ENCODE data around the gene BBC3. TPM values are rescaled to one million over a fixed set of nuclear protein-coding genes. Genes with fewer than 3 reads are reported as not detected.

Gene BBC3
- total and polyA plus RNA-seq, 5 donors = 2.1 to 4.3 (median 3.8) TPM

GRCh38 chr19:47210689-47211316, 20.2 kb downstream of the BBC3 start:
- ATAC-seq = peak; percentile 53 to 68
- DNase-seq = peak in 2 of 3 donors; percentile 61 to 83

GRCh38 chr19:47210180-47210490, 20.9 kb downstream of the BBC3 start:
- intact Hi-C loops (cut with DNase I) = loop anchor here in 3 of 4 donors (2.0 to 5.0 kb wide), 3 partner anchors 19 to 37 kb away; no protein-coding TSS in a partner anchor
- no peaks in the 10 kb centered on the region for H3K9me3 ChIP-seq (ENCODE audit: control insufficient read depth, low read length)
- ATAC-seq (no peak), DNase-seq (no peak)
- H3K4me1 ChIP-seq (ENCODE audit: control insufficient read depth, insufficient read depth, low read length) = no peaks in the 10 kb centered on the region
- H3K4me3 ChIP-seq (ENCODE audit: low read length) = no peak overlapping the region
- peak overlapping the region; percentile 67 for H3K27ac ChIP-seq (ENCODE audit: low read length)
- no peaks in the 10 kb centered on the region for H3K27me3 ChIP-seq (ENCODE audit: control insufficient read depth, insufficient read depth)

More at GRCh38 chr19:47210689-47211316, 20.2 kb downstream of the BBC3 start:
- H3K27ac ChIP-seq (ENCODE audit: low read length) = peak overlapping the region; percentile 67
- H3K9me3 ChIP-seq (ENCODE audit: control insufficient read depth, low read length) = no peaks in the 10 kb centered on the region
- 33% methylated on average over 19 of the region's 19 CpGs for WGBS
- H3K4me3 ChIP-seq (ENCODE audit: low read length) = no peak overlapping the region
- no peaks in the 10 kb centered on the region for H3K4me1 ChIP-seq (ENCODE audit: control insufficient read depth, insufficient read depth, low read length)
- H3K27me3 ChIP-seq (ENCODE audit: control insufficient read depth, insufficient read depth) = no peaks in the 10 kb centered on the region
- intact Hi-C loops (cut with DNase I) = loop anchor here in 3 of 4 donors (2.0 to 5.0 kb wide), 3 partner anchors 20 to 36 kb away; no protein-coding TSS in a partner anchor

GRCh38 chr19:47209319-47210179, 21.4 kb downstream of the BBC3 start:
- Histone ChIP-seq H3K27me3 (ENCODE audit: control insufficient read depth, insufficient read depth) (no peaks in the 10 kb centered on the region), H3K4me1 (ENCODE audit: control insufficient read depth, insufficient read depth, low read length) (no peaks in the 10 kb centered on the region), H3K4me3 (ENCODE audit: low read length) (no peak overlapping the region), H3K27ac (ENCODE audit: low read length) (peak overlapping the region; percentile 68), H3K9me3 (ENCODE audit: control insufficient read depth, low read length) (no peaks in the 10 kb centered on the region)
- 57% methylated on average over 13 of the region's 13 CpGs for WGBS
- intact Hi-C loops (cut with DNase I) = loop anchor here in 3 of 4 donors (2.0 to 10.0 kb wide), 4 partner anchors 19 to 55 kb away; no protein-coding TSS in a partner anchor
- peak in 2 of 3 donors; percentile 74 to 80 for DNase-seq
- peak; percentile 75 to 80 for ATAC-seq

DNA sequence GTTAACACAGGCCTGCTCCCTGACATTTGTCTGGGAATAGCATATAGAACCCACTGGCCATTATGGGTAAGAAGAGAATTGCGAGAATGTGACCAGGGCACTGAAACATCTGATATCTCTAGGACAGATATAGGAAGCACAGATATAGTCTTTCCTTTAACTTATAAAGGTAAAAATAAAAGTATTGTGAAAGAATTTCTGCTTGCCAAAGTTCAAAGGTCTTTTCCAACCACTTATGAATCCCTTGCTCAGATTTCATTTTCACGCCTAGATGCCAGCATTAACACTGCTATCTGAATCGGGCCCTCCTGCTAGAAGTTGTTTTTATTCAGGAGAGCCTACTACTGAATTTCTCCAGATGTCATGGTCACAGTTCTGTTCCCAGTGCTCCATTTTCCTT, 27.7 kb downstream of the BBC3 start:
- Histone ChIP-seq H3K27ac (ENCODE audit: low read length) (no peak overlapping the region), H3K4me1 (ENCODE audit: control insufficient read depth, insufficient read depth, low read length) (no peaks in the 10 kb centered on the region), H3K9me3 (ENCODE audit: control insufficient read depth, low read length) (no peaks in the 10 kb centered on the region), H3K27me3 (ENCODE audit: control insufficient read depth, insufficient read depth) (no peaks in the 10 kb centered on the region), H3K4me3 (ENCODE audit: low read length) (no peak overlapping the region)
- DNase-seq = no peak
- WGBS = 73% methylated on average over 3 of the region's 3 CpGs
- intact Hi-C loops (cut with DNase I) = loop anchor here in 1 of 4 donors (10.0 kb wide), 1 partner anchor 48 kb away; no protein-coding TSS in a partner anchor
- ATAC-seq = no peak

GRCh38 chr19:47200530-47200929, 30.5 kb downstream of the BBC3 start:
- 72% methylated on average over 3 of the region's 3 CpGs for WGBS
- peaks cover 1% of the 10 kb centered on the region for H3K4me1 ChIP-seq (ENCODE audit: control insufficient read depth, insufficient read depth, low read length)
- H3K27ac ChIP-seq (ENCODE audit: low read length) = no peak overlapping the region
- H3K9me3 ChIP-seq (ENCODE audit: control insufficient read depth, low read length) = no peaks in the 10 kb centered on the region
- intact Hi-C loops (cut with DNase I) = loop anchor here in 1 of 4 donors (10.0 kb wide), 1 partner anchor 46 kb away; no protein-coding TSS in a partner anchor
- H3K27me3 ChIP-seq (ENCODE audit: control insufficient read depth, insufficient read depth) = no peaks in the 10 kb centered on the region
- no peak for DNase-seq
- no peak for ATAC-seq
- H3K4me3 ChIP-seq (ENCODE audit: low read length) = no peak overlapping the region

DNA sequence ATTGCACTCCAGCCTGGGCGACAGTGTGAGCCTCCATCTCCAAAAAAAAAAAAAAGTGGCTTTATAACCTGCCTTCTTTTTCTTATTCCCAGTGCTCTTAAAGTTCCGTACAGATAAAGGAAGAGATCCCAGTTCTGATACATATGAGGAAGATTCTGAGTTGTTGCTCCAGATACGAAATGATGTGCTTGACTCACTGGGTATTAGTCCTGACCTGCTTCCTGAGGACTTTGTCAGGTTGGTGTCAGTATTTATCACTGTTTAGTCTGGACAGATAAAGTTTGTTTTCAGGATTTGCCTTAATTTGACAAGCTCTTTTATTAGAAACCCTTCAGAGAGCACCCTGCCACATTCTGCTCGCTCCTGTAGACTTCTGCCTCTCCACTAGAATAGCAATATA, 33.9 kb downstream of the BBC3 start:
- DNase-seq (no peak), ATAC-seq (no peak)
- no peak overlapping the region for H3K27ac ChIP-seq (ENCODE audit: low read length)
- H3K4me3 ChIP-seq (ENCODE audit: low read length) = no peak overlapping the region
- 95% methylated on average over 4 of the region's 4 CpGs for WGBS
- no peaks in the 10 kb centered on the region for H3K27me3 ChIP-seq (ENCODE audit: control insufficient read depth, insufficient read depth)
- H3K9me3 ChIP-seq (ENCODE audit: control insufficient read depth, low read length) = no peaks in the 10 kb centered on the region
- intact Hi-C loops (cut with DNase I) = no loop called here
- peaks cover 1% of the 10 kb centered on the region for H3K4me1 ChIP-seq (ENCODE audit: control insufficient read depth, insufficient read depth, low read length)

GRCh38 chr19:47195434-47195833, 35.6 kb downstream of the BBC3 start:
- H3K27ac ChIP-seq (ENCODE audit: low read length) = no peak overlapping the region
- H3K9me3 ChIP-seq (ENCODE audit: control insufficient read depth, low read length) = no peaks in the 10 kb centered on the region
- ATAC-seq = no peak
- peaks cover 3% of the 10 kb centered on the region for H3K4me1 ChIP-seq (ENCODE audit: control insufficient read depth, insufficient read depth, low read length)
- intact Hi-C loops (cut with DNase I) = no loop called here
- H3K27me3 ChIP-seq (ENCODE audit: control insufficient read depth, insufficient read depth) = no peaks in the 10 kb centered on the region
- WGBS = 75% methylated on average over 1 of the region's 1 CpG
- no peak overlapping the region for H3K4me3 ChIP-seq (ENCODE audit: low read length)
- no peak for DNase-seq

DNA sequence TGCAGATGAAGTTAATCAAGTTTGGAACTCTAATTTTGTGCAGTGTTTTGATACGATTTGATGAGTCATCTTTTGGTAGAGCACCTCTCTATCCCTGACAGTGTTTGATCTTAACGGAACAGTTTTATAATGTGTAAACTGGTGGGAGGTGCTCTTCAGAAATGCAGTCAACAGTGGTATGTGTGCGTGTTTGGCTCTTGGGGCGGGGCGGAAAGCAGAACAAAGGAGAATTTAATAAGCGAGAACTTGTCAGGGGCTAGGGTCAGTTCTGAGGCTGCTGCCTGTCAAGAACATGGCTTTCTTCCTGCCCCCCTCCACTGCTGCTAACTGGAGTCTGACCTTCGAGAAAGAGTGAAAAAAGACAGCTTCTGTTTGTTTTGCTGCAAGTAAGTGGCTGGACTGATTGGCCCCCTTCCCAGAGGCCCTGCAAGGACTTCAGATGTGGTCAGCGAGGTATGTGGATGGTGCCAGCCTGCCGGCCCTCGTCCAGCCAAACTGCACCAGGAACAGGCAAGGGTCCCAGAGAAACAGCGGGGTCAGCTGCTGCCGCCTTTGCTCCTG, 40.8 kb downstream of the BBC3 start:
- DNase-seq = peak; percentile 67 to 87 (median 84)
- H3K27ac ChIP-seq (ENCODE audit: low read length) = peak overlapping the region; percentile 76
- H3K27me3 ChIP-seq (ENCODE audit: control insufficient read depth, insufficient read depth) = no peaks in the 10 kb centered on the region
- intact Hi-C loops (cut with DNase I) = loop anchor here in 1 of 4 donors (2.0 kb wide), 1 partner anchor 21 kb away; no protein-coding TSS in a partner anchor
- peaks cover 4% of the 10 kb centered on the region for H3K4me1 ChIP-seq (ENCODE audit: control insufficient read depth, insufficient read depth, low read length)
- H3K9me3 ChIP-seq (ENCODE audit: control insufficient read depth, low read length) = no peaks in the 10 kb centered on the region
- 17% methylated on average over 12 of the region's 12 CpGs for WGBS
- no peak overlapping the region for H3K4me3 ChIP-seq (ENCODE audit: low read length)
- peak; percentile 67 to 72 for ATAC-seq

DNA sequence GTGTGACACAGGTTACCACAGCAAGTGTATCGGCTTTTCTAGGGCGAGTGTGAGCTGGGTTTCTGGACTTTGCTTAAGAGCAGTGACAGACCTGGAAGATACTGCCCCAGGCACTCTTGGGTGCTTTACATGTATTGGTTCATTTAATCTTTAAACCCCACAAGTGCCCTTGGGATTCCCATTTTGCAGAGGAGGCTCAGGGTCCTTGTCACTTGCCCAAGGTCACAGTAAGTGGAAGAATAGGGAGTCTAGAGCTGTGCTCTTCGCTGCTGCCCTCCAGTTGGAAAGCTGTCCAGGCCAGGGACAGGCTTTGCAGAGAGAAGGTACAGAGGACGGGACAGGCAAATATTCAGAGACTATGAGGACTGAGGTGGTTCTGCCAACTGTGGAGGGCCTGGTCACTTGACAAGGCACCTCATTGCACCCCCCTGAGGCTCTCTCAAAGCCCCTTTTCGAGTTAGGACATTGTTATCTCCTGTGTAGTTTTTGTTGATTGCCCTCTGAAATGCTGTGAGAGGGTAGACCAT, 42.4 kb downstream of the BBC3 start:
- DNase-seq (no peak), ATAC-seq (no peak)
- Histone ChIP-seq H3K4me1 (ENCODE audit: control insufficient read depth, insufficient read depth, low read length) (peaks cover 6% of the 10 kb centered on the region), H3K27ac (ENCODE audit: low read length) (peak overlapping the region; percentile 6), H3K4me3 (ENCODE audit: low read length) (no peak overlapping the region), H3K9me3 (ENCODE audit: control insufficient read depth, low read length) (no peaks in the 10 kb centered on the region), H3K27me3 (ENCODE audit: control insufficient read depth, insufficient read depth) (no peaks in the 10 kb centered on the region)
- 84% methylated on average over 5 of the region's 5 CpGs for WGBS
- intact Hi-C loops (cut with DNase I) = no loop called here

DNA sequence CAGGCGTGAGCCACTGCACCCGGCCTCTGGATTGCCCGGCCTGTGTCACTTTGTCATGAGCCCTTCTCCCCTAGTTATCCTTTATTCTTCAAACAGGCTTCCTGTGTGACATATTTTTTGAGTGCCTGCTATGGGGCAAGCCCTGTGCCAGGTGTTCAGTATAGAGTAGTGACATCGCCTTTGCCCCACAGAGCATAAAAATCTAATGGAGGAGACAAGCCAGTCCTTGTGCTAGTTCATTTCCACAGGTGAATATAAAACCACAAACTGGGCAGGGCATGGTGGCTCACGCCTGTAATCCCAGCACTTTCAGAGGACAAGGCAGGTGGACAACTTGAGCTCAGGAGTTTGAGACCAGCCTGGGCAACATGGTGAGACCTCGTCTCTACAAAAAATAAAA, 43.2 kb downstream of the BBC3 start:
- no peaks in the 10 kb centered on the region for H3K27me3 ChIP-seq (ENCODE audit: control insufficient read depth, insufficient read depth)
- H3K9me3 ChIP-seq (ENCODE audit: control insufficient read depth, low read length) = no peaks in the 10 kb centered on the region
- no peak for DNase-seq
- WGBS = 86% methylated on average over 6 of the region's 6 CpGs
- ATAC-seq = no peak
- H3K27ac ChIP-seq (ENCODE audit: low read length) = no peak overlapping the region
- no peak overlapping the region for H3K4me3 ChIP-seq (ENCODE audit: low read length)
- H3K4me1 ChIP-seq (ENCODE audit: control insufficient read depth, insufficient read depth, low read length) = peaks cover 8% of the 10 kb centered on the region
- intact Hi-C loops (cut with DNase I) = no loop called here

DNA sequence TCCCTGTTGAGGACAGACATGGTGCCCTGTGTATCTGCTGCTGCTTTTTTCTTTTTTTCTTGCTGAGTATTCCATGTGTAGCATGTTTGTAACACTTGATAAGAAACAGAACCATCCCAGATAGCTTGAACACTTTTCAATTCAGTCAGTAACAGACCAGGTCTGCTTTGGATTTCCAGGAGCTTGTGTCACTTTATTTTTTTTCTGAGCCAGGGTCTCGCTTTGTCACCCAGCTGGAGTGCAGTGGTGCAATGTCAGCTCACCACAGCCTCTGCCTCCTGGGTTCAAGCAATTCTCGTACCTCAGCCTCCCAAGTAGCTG, 43.7 kb downstream of the BBC3 start:
- Histone ChIP-seq H3K4me1 (ENCODE audit: control insufficient read depth, insufficient read depth, low read length) (peaks cover 12% of the 10 kb centered on the region), H3K27me3 (ENCODE audit: control insufficient read depth, insufficient read depth) (no peaks in the 10 kb centered on the region), H3K4me3 (ENCODE audit: low read length) (no peak overlapping the region), H3K27ac (ENCODE audit: low read length) (peak overlapping the region; percentile 22), H3K9me3 (ENCODE audit: control insufficient read depth, low read length) (no peaks in the 10 kb centered on the region)
- intact Hi-C loops (cut with DNase I) = no loop called here
- DNase-seq = no peak
- no peak for ATAC-seq
- WGBS = 54% methylated on average over 2 of the region's 2 CpGs

Measured in right cardiac atrium (tissue), 5 donors.